Thyroid gland (tissue), 4 donors: ENCODE data around the gene RBM5.

Experiments
- POLR2A ChIP-seq, 2 donors: fragments of 450-650 bp; IDR thresholded peaks; one replicate each; pipeline ENCODE4 v1.6.1; 2017; ENCODE audit warnings: antibody characterized with exemption in 2 of 2, mild to moderate bottlenecking in 2 of 2, moderate library complexity in 1 of 2
- TF ChIP-seq, protein P1 (sequence below), 6 experiments: fragments of 200-600 bp in 3 of 6; fragments of 450-650 bp in 3 of 6; sonication (generic) in 3 of 6; IDR thresholded peaks; one replicate each; pipeline ENCODE4 v1.5.1; 2016 to 2019; ENCODE audit warnings: antibody characterized with exemption in 6 of 6, mild to moderate bottlenecking in 2 of 6, inconsistent platforms in 1 of 6, moderate library complexity in 1 of 6

DNA sequence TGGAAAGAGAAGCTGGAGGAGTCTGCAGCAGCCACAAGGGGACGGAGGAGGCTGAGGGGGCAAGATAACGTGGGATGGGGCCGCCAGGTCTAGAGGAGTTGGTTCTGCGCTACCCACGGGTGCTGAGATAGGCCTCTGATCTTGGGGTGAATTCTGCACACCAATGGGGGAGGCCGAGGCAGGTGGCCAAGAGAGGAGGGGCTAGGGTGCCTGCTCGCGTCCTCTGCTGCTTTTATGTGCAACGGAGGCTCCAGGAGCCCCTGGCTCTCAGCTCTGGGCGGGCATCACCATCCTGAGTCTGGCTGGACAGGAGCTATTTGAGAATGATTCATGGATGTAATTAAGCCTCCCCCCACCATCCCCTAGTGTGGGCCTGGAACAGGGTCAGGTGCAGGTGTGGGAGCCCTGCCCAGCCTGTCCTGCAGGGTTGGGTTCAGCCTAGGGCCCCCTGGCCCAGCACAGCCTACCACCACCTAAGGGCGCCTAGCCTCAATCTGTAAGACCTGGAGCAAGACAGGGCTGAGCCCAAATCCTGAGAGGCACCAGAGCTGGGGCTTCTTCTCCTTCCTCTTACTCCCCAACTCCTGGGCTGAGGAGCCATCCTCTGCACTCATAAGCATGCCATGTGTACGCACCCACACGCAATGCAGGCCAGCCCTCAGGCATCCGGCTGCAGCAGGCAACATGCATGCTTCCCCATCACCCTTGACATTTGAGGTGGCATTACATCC, 34.1 kb downstream of the RBM5 start:
- TF ChIP-seq, protein P1, sequence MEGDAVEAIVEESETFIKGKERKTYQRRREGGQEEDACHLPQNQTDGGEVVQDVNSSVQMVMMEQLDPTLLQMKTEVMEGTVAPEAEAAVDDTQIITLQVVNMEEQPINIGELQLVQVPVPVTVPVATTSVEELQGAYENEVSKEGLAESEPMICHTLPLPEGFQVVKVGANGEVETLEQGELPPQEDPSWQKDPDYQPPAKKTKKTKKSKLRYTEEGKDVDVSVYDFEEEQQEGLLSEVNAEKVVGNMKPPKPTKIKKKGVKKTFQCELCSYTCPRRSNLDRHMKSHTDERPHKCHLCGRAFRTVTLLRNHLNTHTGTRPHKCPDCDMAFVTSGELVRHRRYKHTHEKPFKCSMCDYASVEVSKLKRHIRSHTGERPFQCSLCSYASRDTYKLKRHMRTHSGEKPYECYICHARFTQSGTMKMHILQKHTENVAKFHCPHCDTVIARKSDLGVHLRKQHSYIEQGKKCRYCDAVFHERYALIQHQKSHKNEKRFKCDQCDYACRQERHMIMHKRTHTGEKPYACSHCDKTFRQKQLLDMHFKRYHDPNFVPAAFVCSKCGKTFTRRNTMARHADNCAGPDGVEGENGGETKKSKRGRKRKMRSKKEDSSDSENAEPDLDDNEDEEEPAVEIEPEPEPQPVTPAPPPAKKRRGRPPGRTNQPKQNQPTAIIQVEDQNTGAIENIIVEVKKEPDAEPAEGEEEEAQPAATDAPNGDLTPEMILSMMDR (IDR thresholded peaks at IDR 0.05) = no peak
- no peak for TF ChIP-seq POLR2A (IDR thresholded peaks at IDR 0.05)
